Measurements from ENCODE around the gene AHCTF1. TPM values are rescaled to one million over a fixed set of nuclear protein-coding genes. Genes with fewer than 3 reads are reported as not detected.

The AHCTF1 gene
- total RNA-seq = 15.8 TPM

- peak; percentile 100 for ATAC-seq
Measured at GRCh38 chr1:246931549-246932365, at the start of gene AHCTF1. TSS of gene AHCTF1 (minus strand) at chr1:246931948. CDS start at chr1:246918370, 13,578 bp downstream.

GRCh38 chr1:246978785-246979184, 47.0 kb upstream of the AHCTF1 start:
- no peak for ATAC-seq

GRCh38 chr1:246978281-246978680, 46.5 kb upstream of the AHCTF1 start:
- ATAC-seq = no peak

- no peak for ATAC-seq
Measured at GRCh38 chr1:246971969-246972368, 40.2 kb upstream of the AHCTF1 start.

GRCh38 chr1:246971090-246971721, 39.5 kb upstream of the AHCTF1 start:
- ATAC-seq = no peak

GRCh38 chr1:246969621-246970020, 37.9 kb upstream of the AHCTF1 start:
- ATAC-seq = no peak

GRCh38 chr1:246966502-246966901, 34.8 kb upstream of the AHCTF1 start:
- no peak for ATAC-seq

GRCh38 chr1:246959944-246960693, 28.4 kb upstream of the AHCTF1 start:
- ATAC-seq = no peak

GRCh38 chr1:246954126-246954525, 22.4 kb upstream of the AHCTF1 start:
- no peak for ATAC-seq

GRCh38 chr1:246951413-246951812, 19.7 kb upstream of the AHCTF1 start:
- ATAC-seq = no peak

GRCh38 chr1:246949956-246950355, 18.2 kb upstream of the AHCTF1 start:
- no peak for ATAC-seq

- peak; percentile 43 for ATAC-seq
Measured at GRCh38 chr1:246947255-246947654, 15.5 kb upstream of the AHCTF1 start.

GRCh38 chr1:246946366-246946765, 14.6 kb upstream of the AHCTF1 start:
- no peak for ATAC-seq

GRCh38 chr1:246934765-246935164, 3.0 kb upstream of the AHCTF1 start:
- ATAC-seq = no peak

- ATAC-seq = no peak
Measured at GRCh38 chr1:246933893-246934292, 2.1 kb upstream of the AHCTF1 start.

- no peak for ATAC-seq
Measured at GRCh38 chr1:246932366-246932700, 585 bp upstream of the AHCTF1 start.

GRCh38 chr1:246930830-246931548, 759 bp downstream of the AHCTF1 start:
- ATAC-seq = peak; percentile 26

GRCh38 chr1:246925997-246926626, 5.6 kb downstream of the AHCTF1 start:
- no peak for ATAC-seq

GRCh38 chr1:246923900-246924299, 7.8 kb downstream of the AHCTF1 start:
- ATAC-seq = no peak

- ATAC-seq = no peak
Measured at GRCh38 chr1:246923482-246923881, 8.3 kb downstream of the AHCTF1 start.

- ATAC-seq = no peak
Measured at GRCh38 chr1:246921481-246921880, 10.3 kb downstream of the AHCTF1 start.

GRCh38 chr1:246919902-246920301, 11.8 kb downstream of the AHCTF1 start:
- no peak for ATAC-seq

Measured in esophagus mucosa (tissue), 1 donor.